Measurements from ENCODE around the gene SPON1. TPM values are rescaled to one million over a fixed set of nuclear protein-coding genes. Genes with fewer than 3 reads are reported as not detected.

The SPON1 gene
- total and polyA plus RNA-seq, 2 of the 8 experiments (the other 6 are each of a cell fraction or from before 2014, with no cell fraction given): 1.5 to 5.4 TPM

DNA sequence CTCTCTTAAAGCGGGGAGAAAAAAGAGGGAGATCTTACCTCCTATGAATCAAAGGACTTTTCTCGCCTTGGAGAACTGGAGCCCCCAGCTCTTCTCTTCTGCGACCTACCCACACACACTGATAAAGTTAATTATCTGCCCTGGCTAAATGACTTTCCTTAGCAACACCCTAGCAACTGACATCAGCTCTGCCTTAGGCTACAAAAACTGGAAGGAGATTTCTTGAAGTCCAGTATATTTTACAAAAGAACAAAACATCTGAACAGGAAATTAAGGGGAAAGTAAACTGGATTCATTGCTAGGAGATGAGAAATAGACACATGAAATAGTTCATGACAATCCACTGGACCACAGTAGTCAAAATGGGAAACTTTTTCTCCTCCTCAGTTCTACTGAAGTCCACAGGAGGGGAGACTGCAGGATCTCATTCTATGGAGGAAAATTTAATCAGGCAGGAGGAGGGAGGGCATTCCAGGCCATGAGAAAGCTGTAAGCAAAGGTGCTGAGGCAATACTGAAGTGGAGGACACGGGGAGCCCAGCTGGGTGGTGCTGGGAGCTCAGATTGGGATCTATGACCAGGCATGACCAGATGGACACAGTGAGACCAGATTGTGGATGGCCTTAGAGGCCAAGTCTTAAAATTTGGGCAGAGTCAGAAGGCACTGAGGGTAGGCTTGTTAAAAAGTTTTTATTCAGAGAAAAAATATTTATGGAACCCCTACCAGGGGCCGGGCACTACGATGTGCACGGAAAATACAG is 3.7 kb upstream of the SPON1 start:
- H3K14ac ChIP-seq (ENCODE audit: insufficient read length): no peak overlapping the region
- no peak overlapping the region for H4K5ac ChIP-seq (ENCODE audit: insufficient read length, low read depth, low read length)
- no peak overlapping the region for H3K4me3 ChIP-seq (ENCODE audit: extremely low read depth in 1 of 4, insufficient read depth in 2 of 4, low read depth in 3 of 4, low read length in 4 of 4)
- no peak overlapping the region for H2AK5ac ChIP-seq (ENCODE audit: low read depth, low read length)
- FAIRE-seq (no peak), DNase-seq (ENCODE audit: low read depth in 1 of 2, low spot score in 2 of 2) (no peak)
- POLR2A ChIA-PET (ENCODE audit: partially characterized antibody): no interaction called here
- no peaks in the 10 kb centered on the region for H4K20me1 ChIP-seq (replicated peaks in 1 of 2; ENCODE audit: control insufficient read depth in 1 of 2, insufficient read depth in 2 of 2, low read length in 2 of 2)
- TF ChIP-seq TBP (IDR thresholded peaks at IDR 0.05; ENCODE audit: low read depth, low read length) (no peak), FOSL1 (IDR thresholded peaks at IDR 0.05; ENCODE audit: insufficient read depth, low read depth, low read length) (no peak), POLR2AphosphoS5 (IDR thresholded peaks at IDR 0.05; ENCODE audit: low read depth, low read length) (no peak), NANOG (IDR thresholded peaks at IDR 0.05; ENCODE audit: insufficient read depth, low read depth, low read length, poor library complexity, severe bottlenecking) (no peak)
- H3K79me1 ChIP-seq (ENCODE audit: low read depth, low read length): no peaks in the 10 kb centered on the region
- H3K23me2 ChIP-seq (ENCODE audit: low read depth, low read length): peaks cover 15% of the 10 kb centered on the region; the same call in 1 of the 2 replicates
- H3K79me2 ChIP-seq (ENCODE audit: control insufficient read depth in 1 of 2, insufficient read depth in 2 of 2, low read length in 2 of 2): no peaks in the 10 kb centered on the region
- no peak overlapping the region for H3K27ac ChIP-seq (ENCODE audit: low read depth, low read length)
- H2BK12ac ChIP-seq (ENCODE audit: low read depth, low read length): no peak overlapping the region
- H3K4ac ChIP-seq (replicated peaks; ENCODE audit: insufficient read length, low read depth, low read length): no peak overlapping the region
- no peak overlapping the region for H2AFZ ChIP-seq (ENCODE audit: low read length)
- no peaks in the 10 kb centered on the region for H3K9me3 ChIP-seq (ENCODE audit: insufficient read depth in 2 of 2, low read depth in 1 of 2, low read length in 1 of 2)
- H3K4me2 ChIP-seq (ENCODE audit: insufficient read depth in 1 of 2, low read depth in 2 of 2, low read length in 2 of 2): no peak overlapping the region
- H3K36me3 ChIP-seq (ENCODE audit: control insufficient read depth in 2 of 4, insufficient read depth in 4 of 4, low read length in 3 of 4): no peaks in the 10 kb centered on the region; a peak in 1 of 8 replicates
- H2BK5ac ChIP-seq (ENCODE audit: low read depth, low read length): no peak overlapping the region
- CTCF ChIA-PET (ENCODE audit: partially characterized antibody): interaction anchor here (1.2 to 11.3 kb wide), 7 partner anchors 12 to 274 kb away, joined by 4 to 101 read pairs (median 9); no protein-coding TSS in a partner anchor
- peaks cover 25 to 43% (median 35%) of the 10 kb centered on the region in 4 experiments for H3K27me3 ChIP-seq (replicated peaks in 1 of 4; ENCODE audit: control insufficient read depth in 3 of 4, extremely low read depth in 1 of 4, insufficient read depth in 3 of 4, low read length in 3 of 4)
- H3K56ac ChIP-seq (replicated peaks; ENCODE audit: insufficient read length, low read depth, low read length): no peak overlapping the region
- no peak overlapping the region for H3K9ac ChIP-seq (replicated peaks in 1 of 4; ENCODE audit: extremely low read depth in 1 of 4, low read depth in 3 of 4, low read length in 3 of 4)
- no peak overlapping the region for H2BK20ac ChIP-seq (ENCODE audit: low read length)
- no peak overlapping the region for H2BK120ac ChIP-seq (replicated peaks; ENCODE audit: low read depth, low read length)
- H3K4me1 ChIP-seq (replicated peaks in 1 of 4; ENCODE audit: control insufficient read depth in 3 of 4, insufficient read depth in 4 of 4, low read length in 3 of 4): peaks cover 3 to 23% (median 9%) of the 10 kb centered on the region in 4 experiments
- H4K8ac ChIP-seq (ENCODE audit: extremely low read depth, insufficient read depth, low read length): no peak overlapping the region
- no peak overlapping the region for H3K18ac ChIP-seq (ENCODE audit: extremely low read depth, low read length)
- 87% methylated on average over 7 of the region's 7 CpGs; no CpG with 5 or more reads in 1 of the 2 experiments for WGBS, 2 experiments (ENCODE audit: extremely low coverage in 1 of 2, insufficient coverage in 1 of 2, insufficient read length in 1 of 2, insufficient replicate concordance in 2 of 2, low coverage in 1 of 2, low lambda C conversion rate in 2 of 2, missing lambda C conversion rate in 1 of 2)
- H4K91ac ChIP-seq (replicated peaks; ENCODE audit: insufficient read length, low read length): no peak overlapping the region
- no peak overlapping the region for H3K23ac ChIP-seq (ENCODE audit: insufficient read length)
- no peak overlapping the region for H2BK15ac ChIP-seq (ENCODE audit: low read length)
